GM21515 (cell line): Measurements from ENCODE around the gene ADAM22.
"Not testable (repeated sequence)": the region's sequence is repeated elsewhere in the genome, so short reads cannot be mapped to it uniquely, and the experiment has no call there.

Experiments
- ATAC-seq: cut with Tn5 transposase; IDR thresholded peaks from one replicate; pipeline ENCODE4 v1.9.1; 2021; ENCODE audit not compliant: unreplicated experiment

The ADAM22 gene, protein sequence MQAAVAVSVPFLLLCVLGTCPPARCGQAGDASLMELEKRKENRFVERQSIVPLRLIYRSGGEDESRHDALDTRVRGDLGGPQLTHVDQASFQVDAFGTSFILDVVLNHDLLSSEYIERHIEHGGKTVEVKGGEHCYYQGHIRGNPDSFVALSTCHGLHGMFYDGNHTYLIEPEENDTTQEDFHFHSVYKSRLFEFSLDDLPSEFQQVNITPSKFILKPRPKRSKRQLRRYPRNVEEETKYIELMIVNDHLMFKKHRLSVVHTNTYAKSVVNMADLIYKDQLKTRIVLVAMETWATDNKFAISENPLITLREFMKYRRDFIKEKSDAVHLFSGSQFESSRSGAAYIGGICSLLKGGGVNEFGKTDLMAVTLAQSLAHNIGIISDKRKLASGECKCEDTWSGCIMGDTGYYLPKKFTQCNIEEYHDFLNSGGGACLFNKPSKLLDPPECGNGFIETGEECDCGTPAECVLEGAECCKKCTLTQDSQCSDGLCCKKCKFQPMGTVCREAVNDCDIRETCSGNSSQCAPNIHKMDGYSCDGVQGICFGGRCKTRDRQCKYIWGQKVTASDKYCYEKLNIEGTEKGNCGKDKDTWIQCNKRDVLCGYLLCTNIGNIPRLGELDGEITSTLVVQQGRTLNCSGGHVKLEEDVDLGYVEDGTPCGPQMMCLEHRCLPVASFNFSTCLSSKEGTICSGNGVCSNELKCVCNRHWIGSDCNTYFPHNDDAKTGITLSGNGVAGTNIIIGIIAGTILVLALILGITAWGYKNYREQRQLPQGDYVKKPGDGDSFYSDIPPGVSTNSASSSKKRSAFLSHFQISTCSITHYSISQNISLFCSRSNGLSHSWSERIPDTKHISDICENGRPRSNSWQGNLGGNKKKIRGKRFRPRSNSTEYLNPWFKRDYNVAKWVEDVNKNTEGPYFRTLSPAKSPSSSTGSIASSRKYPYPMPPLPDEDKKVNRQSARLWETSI

DNA sequence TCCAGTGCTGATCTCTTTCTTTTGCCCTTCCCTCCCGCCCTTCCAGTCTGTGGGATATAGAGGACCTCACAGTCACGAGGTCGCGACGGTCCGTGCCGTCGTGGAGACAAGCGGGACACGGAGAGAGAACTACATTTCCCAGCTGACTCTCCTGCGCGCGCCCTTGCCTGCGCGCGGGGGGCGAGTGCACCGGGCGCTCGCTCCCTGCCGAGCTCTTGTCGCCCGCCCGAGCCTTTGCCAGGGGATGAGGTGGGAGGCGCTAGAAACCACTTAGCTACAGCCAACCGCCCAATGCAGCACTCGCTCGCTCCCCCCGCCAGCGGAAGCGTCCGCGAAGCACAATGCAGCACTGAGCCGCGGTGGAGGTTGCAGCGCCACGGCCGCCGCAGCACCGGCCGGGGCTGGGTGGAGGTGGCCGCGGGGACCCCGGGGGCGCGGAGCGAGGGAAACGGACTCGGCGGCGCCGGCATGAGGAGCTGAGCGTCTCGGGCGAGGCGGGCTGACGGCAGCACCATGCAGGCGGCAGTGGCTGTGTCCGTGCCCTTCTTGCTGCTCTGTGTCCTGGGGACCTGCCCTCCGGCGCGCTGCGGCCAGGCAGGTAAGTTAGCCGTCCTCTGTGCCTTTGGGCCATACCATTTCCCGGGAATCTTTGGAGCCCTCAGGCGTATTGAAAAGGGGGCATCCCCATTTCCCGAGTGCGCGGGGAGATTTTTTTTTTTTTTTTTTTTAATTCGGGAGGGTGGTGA lies at the start of gene ADAM22:
TSS of gene ADAM22 (plus strand) at position 299 of the 746 bp plus-strand sequence. CDS start at position 514, 215 bp downstream.
- ATAC-seq = peak; percentile 97

DNA sequence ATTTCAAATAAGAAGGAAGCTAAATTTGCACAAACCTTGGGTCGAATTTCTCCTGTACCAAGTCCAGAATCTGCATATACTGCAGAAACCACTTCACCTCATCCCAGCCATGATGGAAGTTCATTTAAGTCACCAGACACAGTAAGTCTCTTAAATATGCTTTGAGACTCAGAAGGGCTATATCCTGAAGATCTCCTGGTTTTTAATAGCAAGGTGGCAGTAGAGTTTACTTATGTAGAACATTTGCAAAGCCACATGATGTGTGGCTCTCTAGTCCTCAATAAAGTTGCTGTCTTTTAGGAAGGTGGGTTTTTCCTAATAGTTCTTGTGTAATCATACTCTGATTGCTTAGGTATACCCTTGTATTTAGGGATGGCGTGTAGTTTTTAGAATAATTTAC lies 49.0 kb upstream of the ADAM22 start:
- no peak for ATAC-seq

DNA sequence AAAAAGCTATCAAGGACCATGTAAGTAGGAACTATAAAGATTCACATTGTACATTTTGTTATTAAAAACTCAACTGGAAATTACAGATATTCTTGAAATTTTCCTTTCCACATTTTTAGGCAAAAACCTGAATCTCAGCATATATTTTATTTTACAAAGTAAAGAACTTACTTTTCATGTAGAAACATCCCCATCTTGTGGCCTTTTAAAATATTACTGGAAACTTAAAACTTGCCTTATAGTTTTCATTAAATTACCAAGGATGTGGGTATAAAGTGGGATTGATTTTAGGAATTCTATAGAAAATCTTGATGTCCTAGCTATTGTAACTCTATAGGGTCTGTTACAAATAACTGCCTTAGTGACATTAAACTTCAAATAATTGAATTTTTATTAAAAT lies 47.2 kb upstream of the ADAM22 start:
- ATAC-seq = no peak

DNA sequence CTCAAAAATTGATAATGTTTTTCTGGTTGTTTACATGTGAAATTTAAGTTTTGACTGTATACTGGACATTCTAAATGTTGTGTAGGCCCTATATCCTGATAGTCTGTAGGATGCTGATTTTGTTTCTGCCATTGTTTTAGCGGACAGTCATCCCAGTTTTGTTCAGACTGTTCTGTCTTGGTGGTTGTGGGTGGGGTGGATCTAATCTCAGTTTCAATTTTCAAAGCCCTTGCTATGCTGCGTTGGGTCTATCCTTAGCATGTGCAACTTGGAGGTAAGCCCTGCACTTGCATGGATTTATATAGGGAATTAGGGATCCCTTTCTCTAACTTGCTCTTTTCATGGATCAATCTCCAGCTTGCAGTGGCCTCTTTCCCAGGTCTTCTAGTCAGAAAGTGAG lies 38.7 kb upstream of the ADAM22 start:
- ATAC-seq = no peak

DNA sequence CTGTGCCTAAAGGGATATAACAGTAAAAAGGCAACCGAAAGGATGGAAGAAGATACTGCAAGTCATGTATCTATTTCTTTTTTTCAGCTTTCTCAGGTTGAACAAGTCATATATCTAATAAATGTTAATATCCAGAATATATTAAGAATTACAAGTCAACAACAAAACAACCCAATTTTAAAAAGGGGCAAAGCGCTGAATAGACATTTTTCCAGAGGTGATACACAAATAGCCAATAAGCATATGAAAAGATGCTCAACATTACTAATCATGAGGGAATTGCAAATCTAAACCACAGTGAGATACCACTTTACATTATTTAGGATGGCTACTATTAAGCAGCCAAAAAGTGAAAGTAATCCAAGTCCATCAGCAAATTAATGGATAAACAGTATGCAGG lies 34.8 kb upstream of the ADAM22 start:
- ATAC-seq = no peak

DNA sequence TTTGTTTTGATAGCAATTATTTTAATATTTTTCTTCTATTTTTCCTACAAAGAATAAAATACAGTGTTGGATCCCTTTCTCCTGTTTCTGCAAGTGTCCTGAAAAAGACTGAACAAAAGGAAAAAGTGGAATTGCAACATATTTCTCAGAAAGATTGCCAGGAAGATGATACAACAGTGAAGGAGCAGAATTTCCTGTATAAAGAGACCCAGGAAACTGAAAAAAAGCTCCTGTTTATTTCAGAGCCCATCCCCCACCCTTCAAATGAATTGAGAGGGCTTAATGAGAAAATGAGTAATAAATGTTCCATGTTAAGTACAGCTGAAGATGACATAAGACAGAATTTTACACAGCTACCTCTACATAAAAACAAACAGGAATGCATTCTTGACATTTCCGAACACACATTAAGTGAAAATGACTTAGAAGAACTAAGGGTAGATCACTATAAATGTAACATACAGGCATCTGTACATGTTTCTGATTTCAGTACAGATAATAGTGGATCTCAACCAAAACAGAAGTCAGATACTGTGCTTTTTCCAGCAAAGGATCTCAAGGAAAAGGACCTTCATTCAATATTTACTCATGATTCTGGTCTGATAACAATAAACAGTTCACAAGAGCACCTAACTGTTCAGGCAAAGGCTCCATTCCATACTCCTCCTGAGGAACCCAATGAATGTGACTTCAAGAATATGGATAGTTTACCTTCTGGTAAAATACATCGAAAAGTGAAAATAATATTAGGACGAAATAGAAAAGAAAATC lies 26.7 kb upstream of the ADAM22 start:
- not testable (repeated sequence) for ATAC-seq

DNA sequence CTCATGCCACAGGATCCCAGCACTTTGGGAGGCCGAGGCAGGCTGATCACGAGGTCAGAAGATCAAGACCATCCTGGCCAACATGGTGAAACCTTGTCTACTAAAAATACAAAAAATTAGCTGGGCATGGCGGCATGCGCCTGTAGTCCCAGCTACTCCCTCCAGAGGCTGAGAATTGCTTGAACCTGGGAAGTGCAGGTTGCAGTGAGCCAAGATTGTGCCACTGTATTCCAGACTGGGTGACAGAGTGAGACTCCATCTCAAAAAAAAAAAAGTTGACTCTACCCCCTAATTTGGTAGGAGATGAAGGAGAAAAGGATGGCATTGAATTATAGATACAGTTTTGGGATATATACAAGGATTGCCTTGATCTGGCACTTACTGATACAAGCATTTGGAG lies 25.2 kb upstream of the ADAM22 start:
- ATAC-seq = not testable (repeated sequence)

DNA sequence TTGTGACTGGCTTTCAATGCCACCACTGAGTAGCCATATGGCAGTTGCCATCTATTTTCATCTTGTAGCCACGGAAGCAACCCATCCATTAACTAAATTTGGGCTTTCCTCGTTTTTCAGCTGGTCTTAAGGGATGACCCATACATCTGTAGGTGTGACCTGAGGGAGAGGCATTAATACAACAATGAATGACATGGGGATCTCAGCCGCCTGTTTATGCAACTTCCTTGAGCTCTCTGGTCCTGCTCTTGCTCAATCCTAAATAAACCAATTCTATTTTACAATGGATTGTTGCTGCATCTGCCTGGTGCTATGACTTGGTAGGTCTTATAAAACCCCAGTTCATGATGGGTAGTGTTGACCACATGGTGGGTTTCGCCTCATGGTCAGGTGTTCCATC lies 21.9 kb upstream of the ADAM22 start:
- no peak for ATAC-seq

DNA sequence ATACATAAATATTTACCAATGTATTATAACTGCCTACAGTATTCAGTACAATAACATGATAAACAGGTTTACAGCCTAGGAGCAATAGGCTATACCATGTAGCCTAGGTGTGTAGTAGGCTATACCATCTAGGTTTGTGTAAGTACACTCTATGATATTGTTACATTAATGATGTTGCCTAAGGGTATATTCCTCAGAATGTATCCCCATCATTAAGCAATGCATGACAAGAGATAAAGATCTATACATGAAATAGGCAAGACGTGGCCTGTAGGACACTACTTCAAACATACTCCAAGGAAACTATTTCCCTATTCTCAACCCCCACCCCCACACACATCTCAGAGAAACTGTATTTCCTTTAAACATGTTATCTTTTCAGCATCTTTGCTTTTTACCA lies 15.3 kb upstream of the ADAM22 start:
- ATAC-seq = no peak

DNA sequence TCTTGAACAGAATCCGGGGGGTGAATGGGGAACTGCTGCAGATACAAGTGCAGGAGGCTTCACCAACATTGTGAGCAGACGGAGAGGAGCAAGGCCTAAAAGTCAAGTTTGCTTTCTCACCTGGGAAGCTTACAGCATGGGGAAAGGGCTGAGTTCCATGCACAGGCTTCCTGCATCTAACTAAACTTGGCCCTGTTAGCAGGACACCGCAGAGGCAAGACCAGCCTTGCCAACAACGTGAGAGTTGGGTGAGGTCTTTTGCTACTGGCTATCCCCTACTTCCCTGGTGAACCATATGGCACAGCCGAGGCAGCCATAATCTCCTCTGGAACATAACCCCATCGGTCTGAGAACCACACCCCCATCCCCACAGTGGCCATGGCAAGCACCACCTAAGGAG lies 14.2 kb upstream of the ADAM22 start:
- ATAC-seq = no peak

DNA sequence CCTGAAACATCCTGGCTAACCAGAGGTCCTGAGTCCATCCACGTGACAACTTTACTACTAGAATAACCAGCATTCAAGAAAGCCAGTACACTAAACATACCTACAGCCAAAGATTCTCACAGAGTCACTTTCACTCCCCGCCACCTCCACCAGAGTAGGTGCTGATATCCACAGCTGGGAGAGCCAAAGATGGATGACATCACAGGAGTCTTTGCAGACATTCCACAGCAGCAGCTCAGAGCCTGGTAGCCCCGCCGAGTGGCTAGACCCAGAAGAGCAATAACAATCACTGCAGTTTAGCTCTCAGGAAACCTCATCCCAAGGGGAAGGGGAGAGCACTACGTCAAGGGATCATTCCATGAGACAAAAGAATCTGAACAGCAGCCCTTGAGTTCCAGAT lies 13.5 kb upstream of the ADAM22 start:
- ATAC-seq = no peak

DNA sequence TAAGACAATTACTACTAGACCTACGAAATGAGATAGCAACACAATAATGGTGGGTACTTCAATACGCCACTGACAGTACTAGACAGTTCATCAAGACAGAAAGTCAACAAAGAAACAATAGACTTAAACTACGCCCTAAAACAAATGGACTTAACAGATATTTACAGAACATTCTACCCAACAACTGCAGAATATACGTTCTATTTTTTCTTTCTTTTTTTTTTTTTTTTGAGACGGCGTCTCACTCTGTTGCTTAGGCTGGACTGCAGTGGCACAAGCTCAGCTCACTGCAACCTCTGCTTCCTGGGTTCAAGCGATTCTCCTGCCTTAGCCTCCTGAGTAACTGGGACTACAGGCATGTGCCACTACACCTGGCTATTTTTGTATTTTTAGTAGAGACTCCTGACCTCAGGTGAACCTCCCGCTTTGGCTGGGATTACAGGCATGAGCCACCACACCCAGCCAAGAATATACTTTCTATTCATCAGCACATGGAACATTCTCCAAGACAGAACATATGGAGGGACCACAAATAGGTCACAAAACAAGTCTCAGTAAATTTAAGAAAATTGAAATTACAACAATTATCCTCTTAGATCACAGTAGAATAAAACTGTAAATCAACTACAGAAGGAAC lies 11.2 kb upstream of the ADAM22 start:
- ATAC-seq = not testable (repeated sequence)

DNA sequence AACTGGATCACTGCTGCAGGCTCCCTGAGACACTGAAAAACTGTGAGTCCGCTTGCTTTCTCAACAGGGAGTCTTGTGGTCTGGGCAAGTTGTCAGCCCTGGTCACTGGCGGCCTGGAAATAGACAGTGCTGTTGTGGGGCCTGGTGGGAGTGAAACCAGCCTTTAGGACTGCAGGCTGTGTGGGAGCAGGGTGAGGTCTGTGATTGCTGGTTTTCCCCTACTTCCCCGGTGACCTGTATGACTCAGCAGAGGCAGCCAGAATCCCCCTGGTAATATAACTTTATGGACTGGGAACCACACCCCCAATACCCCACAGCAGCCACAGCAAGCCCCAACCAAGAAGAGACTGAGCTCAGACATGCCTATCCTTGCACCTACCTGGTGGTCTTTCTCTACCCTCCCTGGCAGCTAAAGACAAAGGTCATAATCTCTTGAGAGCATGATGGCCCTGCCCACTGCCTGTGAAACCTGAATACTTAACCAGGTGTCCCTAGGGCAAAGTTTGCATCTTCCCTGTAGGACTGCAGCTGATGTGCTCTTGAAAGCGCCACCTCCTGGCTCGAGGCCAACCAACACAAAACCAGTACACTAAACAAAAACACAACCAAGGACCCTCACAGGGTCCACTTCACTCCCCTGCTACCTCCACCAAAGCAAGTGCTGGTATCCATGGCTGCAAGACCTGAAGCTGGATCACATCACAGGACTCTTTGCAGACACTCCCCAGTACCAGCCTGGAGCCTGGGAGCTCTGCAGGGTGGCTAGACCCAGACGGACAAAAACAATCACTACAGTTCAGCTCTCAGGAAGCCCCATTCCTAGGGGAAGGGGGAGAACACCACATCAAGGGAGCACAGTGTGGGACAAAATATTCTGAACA lies 7.2 kb upstream of the ADAM22 start:
- peak; percentile 97 for ATAC-seq

DNA sequence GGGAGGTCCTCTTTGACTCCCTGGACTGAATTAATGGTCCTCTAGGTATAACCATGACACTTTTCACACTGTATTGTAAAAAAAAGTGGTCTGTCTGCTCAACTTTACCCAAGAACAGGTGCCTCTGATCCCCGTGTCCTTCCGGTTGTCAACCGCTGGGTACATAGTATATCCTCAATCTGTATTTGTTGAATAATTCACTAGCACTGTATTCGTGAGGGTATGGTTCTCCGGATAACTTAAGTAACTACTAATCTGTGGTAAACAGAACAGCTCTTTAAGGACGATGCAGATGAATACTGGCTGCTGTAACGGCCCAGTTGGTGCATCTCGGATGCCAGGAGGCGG lies 472 bp upstream of the ADAM22 start:
- ATAC-seq = peak; percentile 25

DNA sequence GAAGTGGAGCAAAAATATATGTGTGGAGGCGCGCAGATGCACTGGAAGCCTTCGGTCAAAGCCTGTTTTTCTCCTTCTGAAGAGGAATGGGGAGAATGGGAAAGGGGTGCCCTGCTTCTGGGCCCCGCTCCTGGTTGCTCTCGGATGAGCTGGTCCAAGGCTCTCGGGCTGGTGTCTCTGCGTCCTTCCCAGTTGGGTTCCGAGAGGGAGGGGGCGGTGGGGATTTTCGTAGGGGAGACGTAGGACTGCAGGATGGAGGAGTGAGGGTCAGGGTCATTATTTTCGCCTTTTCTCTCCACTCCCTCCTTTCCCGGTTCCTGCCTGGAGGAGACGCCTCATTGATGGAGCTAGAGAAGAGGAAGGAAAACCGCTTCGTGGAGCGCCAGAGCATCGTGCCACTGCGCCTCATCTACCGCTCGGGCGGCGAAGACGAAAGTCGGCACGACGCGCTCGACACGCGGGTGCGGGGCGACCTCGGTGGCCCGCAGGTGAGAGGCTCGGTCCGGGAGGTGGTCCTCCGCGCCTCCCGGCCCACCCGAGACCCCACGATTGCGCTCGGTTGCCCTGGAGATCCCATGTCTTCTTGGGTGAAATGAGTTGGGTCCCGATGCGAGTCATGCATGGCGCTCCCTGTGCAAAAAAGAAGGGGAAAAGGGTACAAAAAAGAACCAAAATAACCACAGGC lies 790 bp downstream of the ADAM22 start:
- no peak for ATAC-seq

DNA sequence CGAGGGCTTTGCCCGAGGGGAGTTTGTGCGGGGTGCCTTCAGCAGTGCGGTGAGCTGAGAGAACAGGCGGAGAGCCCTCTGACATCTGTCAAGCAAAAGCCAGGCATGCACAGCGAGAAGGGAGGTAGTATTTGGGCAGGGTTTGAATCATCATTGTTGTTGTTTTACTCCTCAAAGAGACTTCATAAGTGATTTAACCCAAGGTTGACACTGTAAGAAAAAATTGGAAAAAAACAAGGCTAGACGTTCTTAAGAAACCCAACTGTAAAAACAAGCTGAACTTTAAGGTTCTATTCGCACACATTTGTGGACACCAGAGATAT lies 1.3 kb downstream of the ADAM22 start:
- no peak for ATAC-seq

DNA sequence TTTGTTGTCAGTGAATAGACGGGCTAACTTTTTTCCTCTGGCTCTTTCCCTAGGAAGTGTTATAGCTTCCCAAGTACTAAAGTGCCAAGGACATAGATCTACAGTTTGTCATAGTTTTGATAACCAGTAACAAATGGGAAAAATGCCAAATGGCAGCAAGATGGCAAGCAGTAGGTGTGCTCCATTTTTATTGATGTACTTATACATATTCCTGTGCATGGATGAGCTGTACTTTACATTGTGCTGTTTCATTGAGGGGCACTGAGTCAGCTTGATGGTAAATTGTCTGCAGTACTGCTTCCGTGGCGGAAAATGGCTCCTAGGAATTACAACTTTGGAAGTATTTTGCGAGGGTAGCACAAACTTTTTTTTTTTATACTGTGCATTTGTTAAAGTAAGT lies 7.1 kb downstream of the ADAM22 start:
- no peak for ATAC-seq

DNA sequence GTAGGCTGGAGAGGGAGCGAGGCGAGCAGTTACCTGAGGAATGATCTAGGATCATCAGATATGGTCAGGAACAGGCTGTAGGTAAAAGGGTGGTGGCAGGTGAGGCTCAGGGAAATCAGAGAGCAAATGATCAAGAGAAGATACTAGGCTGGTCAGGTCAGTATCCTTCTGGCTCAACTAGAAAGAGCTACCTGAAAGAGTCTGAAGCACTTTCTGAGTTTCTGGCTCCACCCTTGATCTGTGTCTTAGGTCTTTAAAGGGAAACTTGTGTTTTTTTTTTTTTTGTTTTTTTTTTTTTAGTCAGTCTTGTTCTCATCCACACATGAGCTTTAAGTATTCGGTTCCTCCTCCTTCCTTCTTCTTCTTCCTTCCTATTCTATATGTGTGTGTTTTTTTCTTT lies 10.5 kb downstream of the ADAM22 start:
- ATAC-seq = no peak

DNA sequence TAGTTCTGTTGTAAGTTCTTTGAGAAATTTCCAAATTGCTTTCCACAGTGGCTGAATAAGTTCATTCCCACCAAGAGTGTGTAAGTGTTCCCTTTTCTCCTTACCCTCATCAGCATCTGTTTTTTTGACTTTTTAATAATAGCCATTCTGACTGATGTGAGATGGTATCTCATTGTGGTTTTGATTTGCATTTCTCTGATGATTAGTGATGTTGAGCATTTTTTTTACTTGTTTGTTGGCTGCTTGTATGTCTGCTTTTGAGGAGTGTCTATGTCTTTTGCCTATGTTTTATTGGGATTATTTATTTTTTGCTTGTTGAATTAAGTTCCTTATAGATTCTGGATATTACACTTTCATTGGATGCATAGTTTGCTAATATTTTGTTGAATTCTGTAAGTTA lies 11.9 kb downstream of the ADAM22 start:
- not testable (repeated sequence) for ATAC-seq
